HG03469 (cell line): ENCODE data around the gene CCDC80.
A peak's percentile ranks its signal among the peaks of the same experiment; 100 is the strongest.

Source experiments
- ATAC-seq: cut with Tn5 transposase; IDR thresholded peaks from one replicate; pipeline ENCODE4 v1.9.1; 2021; ENCODE audit warnings: mild to moderate bottlenecking, moderate library complexity, moderate number of reproducible peaks; ENCODE audit not compliant: unreplicated experiment

The CCDC80 gene

GRCh38 chr3:112633757-112634156 lies 7.2 kb downstream of the CCDC80 start:
- no peak for ATAC-seq

- ATAC-seq = no peak
Observed at GRCh38 chr3:112633191-112633590, 7.8 kb downstream of the CCDC80 start.

- no peak for ATAC-seq
Observed at GRCh38 chr3:112632596-112632995, 8.3 kb downstream of the CCDC80 start.

GRCh38 chr3:112631257-112631656 lies 9.7 kb downstream of the CCDC80 start:
- ATAC-seq = no peak

GRCh38 chr3:112629425-112629824 lies 11.5 kb downstream of the CCDC80 start:
- no peak for ATAC-seq

GRCh38 chr3:112627919-112628466 lies 12.9 kb downstream of the CCDC80 start:
- no peak for ATAC-seq

- no peak for ATAC-seq
Observed at GRCh38 chr3:112627419-112627818, 13.5 kb downstream of the CCDC80 start.

GRCh38 chr3:112623717-112624116 lies 17.2 kb downstream of the CCDC80 start:
- ATAC-seq = no peak

- ATAC-seq = no peak
Observed at GRCh38 chr3:112623213-112623612, 17.7 kb downstream of the CCDC80 start.

GRCh38 chr3:112619295-112619694 lies 21.6 kb downstream of the CCDC80 start:
- no peak for ATAC-seq

- no peak for ATAC-seq
Observed at GRCh38 chr3:112617285-112617684, 23.7 kb downstream of the CCDC80 start.

DNA sequence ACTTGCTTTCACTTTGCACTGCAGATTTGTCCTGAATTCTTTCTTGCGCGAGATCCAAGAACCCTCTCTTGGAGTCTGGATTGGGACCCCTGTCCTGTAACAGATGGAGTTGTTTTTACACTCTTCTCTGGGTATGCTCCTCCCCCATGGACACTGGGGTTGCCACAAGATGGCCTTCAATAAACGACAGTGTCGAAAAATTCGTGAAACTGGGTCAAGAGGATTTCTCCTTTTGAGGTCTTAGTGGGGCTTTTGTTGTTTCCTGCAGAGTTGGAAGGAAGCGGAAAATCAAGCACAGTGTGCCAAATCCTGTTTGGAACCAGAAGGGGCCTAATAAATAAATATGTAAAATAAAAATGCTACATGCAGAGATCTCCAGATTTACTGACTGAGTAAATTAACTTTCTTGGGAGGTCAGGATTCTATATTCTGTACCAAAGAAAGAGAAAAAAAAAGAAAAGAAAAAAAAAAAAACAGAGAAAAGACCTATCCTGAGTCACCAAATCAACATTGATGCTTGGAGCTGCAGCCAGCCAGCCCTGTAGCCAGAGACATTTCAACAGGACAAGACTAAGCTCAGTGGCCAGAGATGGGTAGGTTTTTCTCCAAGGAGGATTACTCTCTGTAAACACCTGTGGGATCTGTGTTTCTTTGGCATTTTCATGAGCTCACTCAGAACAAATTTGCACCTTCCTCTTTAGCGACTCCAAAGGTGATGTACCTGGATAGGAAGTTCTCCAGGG lies 24.8 kb downstream of the CCDC80 start:
- no peak for ATAC-seq

DNA sequence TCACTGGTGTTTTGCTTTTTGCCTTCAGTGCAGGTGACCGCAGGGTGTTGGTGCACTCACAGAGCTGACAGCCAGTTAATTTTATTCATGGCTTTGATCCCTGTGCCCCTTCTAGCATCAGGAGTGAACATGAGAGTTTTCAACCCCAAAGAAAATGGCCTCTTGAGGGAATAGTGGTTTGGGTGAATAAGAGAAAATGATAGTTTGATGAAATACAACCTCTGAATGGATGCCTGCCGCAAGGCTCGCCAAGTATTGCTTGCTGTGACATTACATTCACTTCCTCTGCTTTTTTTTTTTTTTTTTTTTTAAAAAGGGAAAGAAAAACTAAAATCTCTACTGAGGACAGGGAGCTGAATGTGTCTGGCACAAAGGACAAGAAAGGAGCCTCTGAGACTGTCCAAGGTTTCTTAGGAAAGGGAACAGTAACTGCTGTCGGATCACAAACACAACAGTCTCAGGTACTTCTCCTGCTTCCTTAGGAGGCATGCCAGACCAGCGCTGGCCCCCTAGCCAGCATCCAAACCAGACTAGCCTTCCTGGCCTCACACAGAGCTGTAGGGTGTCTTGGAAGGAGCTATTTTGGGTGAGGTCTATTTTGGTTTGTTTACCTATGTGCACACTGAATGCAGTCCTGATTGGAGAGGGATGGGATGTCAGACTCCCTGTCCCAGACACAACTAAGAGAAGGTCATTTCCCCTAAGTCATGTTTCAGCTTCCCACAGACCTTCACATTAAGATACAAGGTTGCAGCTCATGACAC lies 29.0 kb downstream of the CCDC80 start:
- no peak for ATAC-seq

DNA sequence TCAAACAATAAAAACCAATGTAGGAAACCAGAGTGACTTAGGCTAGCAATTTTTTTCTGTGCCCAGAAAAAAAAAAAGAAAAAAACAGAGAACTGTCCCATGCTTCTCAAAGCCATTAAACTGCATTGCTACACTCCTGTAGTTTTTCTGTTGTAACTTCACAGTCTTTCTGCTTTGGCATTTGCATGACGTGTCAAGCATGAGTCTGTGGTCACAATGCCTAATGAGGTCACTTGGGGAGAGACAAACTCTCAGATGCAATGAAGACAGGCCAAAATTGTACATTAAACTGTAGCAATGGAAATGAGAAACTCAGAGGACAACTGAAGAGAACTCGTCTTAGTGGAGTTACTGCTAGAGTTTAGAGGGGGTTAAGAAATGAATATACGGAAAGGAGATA lies 30.8 kb downstream of the CCDC80 start:
- ATAC-seq = no peak

GRCh38 chr3:112607863-112608262 lies 33.1 kb downstream of the CCDC80 start:
- ATAC-seq = no peak

- no peak for ATAC-seq
Observed at GRCh38 chr3:112606098-112606497, 34.8 kb downstream of the CCDC80 start.

DNA sequence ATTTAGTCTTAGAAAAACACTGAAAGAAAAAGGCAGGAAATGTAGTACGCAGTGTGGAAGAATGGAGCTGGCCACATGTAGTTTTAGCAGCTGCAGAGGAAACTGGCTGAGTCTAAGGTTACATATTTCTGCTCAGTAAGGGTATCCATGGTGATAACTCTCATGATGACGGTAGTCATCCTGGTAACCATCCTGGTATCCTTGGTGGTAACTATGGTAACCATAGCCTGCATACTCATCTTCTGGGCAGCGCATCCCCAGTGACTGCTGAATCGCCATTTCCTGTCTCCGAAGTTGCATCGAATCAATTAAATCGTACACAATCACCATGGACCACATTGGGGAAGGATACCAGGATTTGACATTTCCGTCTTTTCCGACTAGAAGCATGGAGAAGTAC lies 35.7 kb downstream of the CCDC80 start:
- ATAC-seq = no peak

GRCh38 chr3:112604536-112604935 lies 36.4 kb downstream of the CCDC80 start:
- no peak for ATAC-seq

DNA sequence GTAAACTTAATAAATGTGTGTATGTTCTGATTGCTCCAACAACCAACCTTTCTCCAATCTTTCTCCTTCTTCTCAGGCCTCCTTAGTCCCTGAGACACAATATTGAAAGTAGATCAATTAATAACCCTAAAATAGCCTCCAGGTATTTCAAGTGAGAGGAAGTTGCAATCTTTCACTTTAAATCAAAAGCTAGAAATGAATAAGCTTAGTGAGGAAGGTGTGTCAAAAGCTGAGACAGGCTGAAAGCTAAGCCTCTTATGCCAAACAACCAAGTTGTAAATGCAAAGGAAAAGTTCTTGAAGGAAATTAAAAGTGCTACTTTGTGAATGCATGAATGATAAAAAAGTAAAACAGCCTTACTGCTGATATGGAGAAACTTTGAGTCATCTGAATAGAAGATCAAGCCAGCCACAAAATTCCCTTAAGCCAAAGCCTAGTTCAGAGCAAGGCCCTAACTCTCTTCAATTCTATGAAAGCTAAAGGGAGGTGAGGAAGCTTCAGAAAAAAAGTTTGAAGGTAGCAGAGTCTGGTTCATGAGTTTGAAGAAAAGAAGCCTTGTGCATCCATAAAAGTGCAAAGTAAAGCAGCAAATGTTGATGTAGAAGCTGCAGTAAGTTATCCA lies 38.6 kb downstream of the CCDC80 start:
- ATAC-seq = peak; percentile 81

- no peak for ATAC-seq
Observed at GRCh38 chr3:112598731-112599130, 42.2 kb downstream of the CCDC80 start.

GRCh38 chr3:112597945-112598344 lies 43.0 kb downstream of the CCDC80 start:
- ATAC-seq = no peak

GRCh38 chr3:112594856-112595255 lies 46.1 kb downstream of the CCDC80 start:
- ATAC-seq = no peak
